Measurements from ENCODE around the gene IZUMO4. TPM values are rescaled to one million over a fixed set of nuclear protein-coding genes. Genes with fewer than 3 reads are reported as not detected.

IZUMO4 gene
- polyA plus RNA-seq, 1 donor (not counting 4 experiments of a cell fraction or from before 2014, with no cell fraction given) = 6.7 TPM

DNA sequence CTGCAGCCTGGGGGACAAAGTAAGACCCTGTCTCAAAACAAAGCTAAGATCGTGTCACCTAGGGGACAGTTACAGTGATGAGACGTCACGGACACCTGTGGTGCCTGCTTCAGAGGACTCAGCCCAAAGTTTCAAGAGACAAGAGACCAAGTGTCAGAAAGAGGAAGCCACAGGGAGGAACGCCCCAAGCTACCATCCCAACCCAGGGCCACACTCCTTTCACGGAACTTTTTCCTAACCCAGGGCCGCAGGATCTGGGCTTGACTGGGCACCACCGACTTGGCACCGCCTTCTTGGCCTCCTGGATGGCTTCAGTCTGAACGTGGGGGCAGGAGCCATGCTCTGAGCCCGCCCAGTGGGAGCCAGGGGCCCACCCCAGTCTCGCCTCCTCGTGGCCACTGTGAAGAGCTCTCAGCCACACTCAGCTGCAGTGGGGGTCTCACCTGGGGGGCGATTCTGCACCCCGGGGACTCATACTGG, 9.1 kb upstream of the IZUMO4 start:
- H3K79me2 ChIP-seq (ENCODE audit: control insufficient read depth, insufficient read depth, low read length) = peaks cover 20% of the 10 kb centered on the region
- H3K9me3 ChIP-seq (ENCODE audit: control insufficient read depth, low read depth, low read length) = no peaks in the 10 kb centered on the region
- no peak overlapping the region for H3K4me3 ChIP-seq (ENCODE audit: control insufficient read depth in 2 of 3, extremely low read depth in 1 of 3, insufficient read depth in 2 of 3, low read depth in 1 of 3, low read length in 3 of 3)
- peaks cover 2 to 12% of the 10 kb centered on the region in 2 experiments for H3K36me3 ChIP-seq (ENCODE audit: control insufficient read depth in 2 of 2, extremely low read depth in 1 of 2, insufficient read depth in 2 of 2, low read length in 2 of 2)
- DNase-seq (ENCODE audit: low read depth, low spot score) (no peak), FAIRE-seq (no peak)
- H3K4me1 ChIP-seq (ENCODE audit: control insufficient read depth, extremely low read depth, insufficient read depth, low read length) = peaks cover 63% of the 10 kb centered on the region
- H2AFZ ChIP-seq (ENCODE audit: control insufficient read depth, low read length) = no peak overlapping the region
- H3K9me1 ChIP-seq (ENCODE audit: control insufficient read depth, extremely low read depth, insufficient read depth, low read length) = no peaks in the 10 kb centered on the region
- H3K27me3 ChIP-seq (ENCODE audit: control insufficient read depth, extremely low read depth, insufficient read depth, low read length) = no peaks in the 10 kb centered on the region
- dilution Hi-C loops (cut with MboI; ENCODE audit: extremely low pct_ligation_motif_present, low sequenced_read_pairs) = no loop called here
- H4K20me1 ChIP-seq (ENCODE audit: control insufficient read depth, extremely low read depth, insufficient read depth, low read length) = no peaks in the 10 kb centered on the region
- H3K4me2 ChIP-seq (ENCODE audit: control insufficient read depth, extremely low read depth, insufficient read depth, low read depth, low read length) = peak overlapping the region; percentile 23
- peak overlapping the region; percentile 94 for H3K27ac ChIP-seq (ENCODE audit: control insufficient read depth, insufficient read depth, low read length)
- H3K9ac ChIP-seq (ENCODE audit: control insufficient read depth, extremely low read depth, insufficient read depth, low read length) = peak overlapping the region; percentile 32
- no peak for TF ChIP-seq CTCF (optimal IDR thresholded peaks at IDR 0.05 in 1 of 3, IDR thresholded peaks at IDR 0.05 in 1 of 3, conservative IDR thresholded peaks at IDR 0.05 in 1 of 3; ENCODE audit: extremely low read depth in 1 of 3, insufficient read depth in 2 of 3, low read length in 3 of 3)
- TF ChIP-seq EZH2 (IDR thresholded peaks at IDR 0.05; ENCODE audit: low read length) = no peak

- dilution Hi-C loops (cut with MboI; ENCODE audit: extremely low pct_ligation_motif_present, low sequenced_read_pairs) = no loop called here
- DNase-seq (ENCODE audit: low read depth, low spot score) (peak; percentile 93), FAIRE-seq (peak; percentile 75)
- H3K4me2 ChIP-seq (ENCODE audit: control insufficient read depth, extremely low read depth, insufficient read depth, low read depth, low read length) = peak overlapping the region; percentile 82
- H3K4me1 ChIP-seq (ENCODE audit: control insufficient read depth, extremely low read depth, insufficient read depth, low read length) = peaks cover 74% of the 10 kb centered on the region
- H4K20me1 ChIP-seq (ENCODE audit: control insufficient read depth, extremely low read depth, insufficient read depth, low read length) = no peaks in the 10 kb centered on the region
- H3K36me3 ChIP-seq (ENCODE audit: control insufficient read depth in 2 of 2, extremely low read depth in 1 of 2, insufficient read depth in 2 of 2, low read length in 2 of 2) = peaks cover 0 to 11% of the 10 kb centered on the region in 2 experiments
- H3K79me2 ChIP-seq (ENCODE audit: control insufficient read depth, insufficient read depth, low read length) = peaks cover 10% of the 10 kb centered on the region
- peak overlapping the region; percentile 69 for H3K9ac ChIP-seq (ENCODE audit: control insufficient read depth, extremely low read depth, insufficient read depth, low read length)
- TF ChIP-seq EZH2 (IDR thresholded peaks at IDR 0.05; ENCODE audit: low read length) (no peak), CTCF (optimal IDR thresholded peaks at IDR 0.05 in 1 of 3, IDR thresholded peaks at IDR 0.05 in 1 of 3, conservative IDR thresholded peaks at IDR 0.05 in 1 of 3; ENCODE audit: extremely low read depth in 1 of 3, insufficient read depth in 2 of 3, low read length in 3 of 3) (peak; percentile 4 to 31 (median 28))
- no peaks in the 10 kb centered on the region for H3K27me3 ChIP-seq (ENCODE audit: control insufficient read depth, extremely low read depth, insufficient read depth, low read length)
- no peaks in the 10 kb centered on the region for H3K9me3 ChIP-seq (ENCODE audit: control insufficient read depth, low read depth, low read length)
- no peak overlapping the region for H2AFZ ChIP-seq (ENCODE audit: control insufficient read depth, low read length)
- peak overlapping the region in 2 of 3 experiments; percentile 61 to 63 for H3K4me3 ChIP-seq (ENCODE audit: control insufficient read depth in 2 of 3, extremely low read depth in 1 of 3, insufficient read depth in 2 of 3, low read depth in 1 of 3, low read length in 3 of 3)
- no peaks in the 10 kb centered on the region for H3K9me1 ChIP-seq (ENCODE audit: control insufficient read depth, extremely low read depth, insufficient read depth, low read length)
- peak overlapping the region; percentile 94 for H3K27ac ChIP-seq (ENCODE audit: control insufficient read depth, insufficient read depth, low read length)
These were observed 7.6 kb upstream of the IZUMO4 start for GRCh38 chr19:2089001-2089711.

Measured in keratinocyte (primary cell).